DOHH2 (cell line): ENCODE results near the gene FLYWCH1.

Experiments
- H3F3A ChIP-seq: fragments of 200-600 bp; sonication (generic), shearing (Covaris generic); 2 replicates; pipeline ENCODE4 v1.6.0; 2016; ENCODE audit warnings: antibody characterized with exemption, mild to moderate bottlenecking; ENCODE audit not compliant: control insufficient read depth, insufficient read depth
- H3K27ac ChIP-seq: fragments of 200-600 bp; sonication (generic); 2 replicates; pipeline ENCODE4 v1.5.1; 2014; ENCODE audit warnings: low read depth, mild to moderate bottlenecking, low read length, moderate library complexity
- H3K27me3 ChIP-seq: fragments of 200-600 bp; sonication (generic); 2 replicates; pipeline ENCODE4 v1.6.1; 2014; ENCODE audit warnings: mild to moderate bottlenecking, low read length, mixed read lengths; ENCODE audit not compliant: control insufficient read depth
- H3K36me3 ChIP-seq: fragments of 200-600 bp; sonication (generic); 2 replicates; pipeline ENCODE4 v1.6.1; 2014; ENCODE audit warnings: mild to moderate bottlenecking, low read length, moderate library complexity, mixed read lengths; ENCODE audit not compliant: control insufficient read depth
- H3K4me1 ChIP-seq: fragments of 200-600 bp; sonication (generic); 2 replicates; pipeline ENCODE4 v1.6.1; 2014; ENCODE audit warnings: mild to moderate bottlenecking, low read length, mixed read lengths; ENCODE audit not compliant: control insufficient read depth
- H3K4me2 ChIP-seq: fragments of 200-600 bp; sonication (generic); 2 replicates; pipeline ENCODE4 v1.6.0; 2014; ENCODE audit warnings: mild to moderate bottlenecking, low read length, moderate library complexity
- H3K4me3 ChIP-seq: fragments of 200-600 bp; sonication (generic); 2 replicates; pipeline ENCODE4 v1.5.1; 2014; ENCODE audit warnings: mild to moderate bottlenecking, low read length, mixed read lengths
- H3K79me2 ChIP-seq: fragments of 200-600 bp; sonication (generic); 2 replicates; pipeline ENCODE4 v1.6.1; 2014; ENCODE audit warnings: mild to moderate bottlenecking, low read length, mixed read lengths; ENCODE audit not compliant: control insufficient read depth
- H3K9me2 ChIP-seq: fragments of 200-600 bp; sonication (generic); replicated peaks from 2 replicates; pipeline ENCODE4 v1.6.1; 2014; ENCODE audit warnings: mild to moderate bottlenecking, low read length, mixed read lengths; ENCODE audit not compliant: control insufficient read depth
- H3K9me3 ChIP-seq: fragments of 200-600 bp; sonication (generic); 2 replicates; pipeline ENCODE4 v1.6.1; 2014; ENCODE audit warnings: antibody characterized with exemption, low read length, mixed read lengths; ENCODE audit not compliant: control insufficient read depth, insufficient read depth
- H4K20me1 ChIP-seq: fragments of 200-600 bp; sonication (generic); 2 replicates; pipeline ENCODE4 v1.6.0; 2014; ENCODE audit warnings: low read depth, mild to moderate bottlenecking, antibody characterized with exemption, low read length, moderate library complexity; ENCODE audit not compliant: control insufficient read depth, insufficient read depth
- CTCF ChIP-seq: fragments of 200-600 bp; sonication (generic); IDR thresholded peaks from one replicate; pipeline ENCODE4 v1.5.1; 2014; ENCODE audit warnings: antibody characterized with exemption, mild to moderate bottlenecking, low read depth, low read length; ENCODE audit not compliant: poor library complexity, severe bottlenecking
- EZH2phosphoT487 ChIP-seq: fragments of 200-600 bp; sonication (generic); IDR thresholded peaks from 2 replicates; pipeline ENCODE4 v1.6.1; 2017; ENCODE audit warnings: borderline replicate concordance, mild to moderate bottlenecking, antibody characterized with exemption, low read length, moderate library complexity, mixed read lengths

Gene FLYWCH1

DNA sequence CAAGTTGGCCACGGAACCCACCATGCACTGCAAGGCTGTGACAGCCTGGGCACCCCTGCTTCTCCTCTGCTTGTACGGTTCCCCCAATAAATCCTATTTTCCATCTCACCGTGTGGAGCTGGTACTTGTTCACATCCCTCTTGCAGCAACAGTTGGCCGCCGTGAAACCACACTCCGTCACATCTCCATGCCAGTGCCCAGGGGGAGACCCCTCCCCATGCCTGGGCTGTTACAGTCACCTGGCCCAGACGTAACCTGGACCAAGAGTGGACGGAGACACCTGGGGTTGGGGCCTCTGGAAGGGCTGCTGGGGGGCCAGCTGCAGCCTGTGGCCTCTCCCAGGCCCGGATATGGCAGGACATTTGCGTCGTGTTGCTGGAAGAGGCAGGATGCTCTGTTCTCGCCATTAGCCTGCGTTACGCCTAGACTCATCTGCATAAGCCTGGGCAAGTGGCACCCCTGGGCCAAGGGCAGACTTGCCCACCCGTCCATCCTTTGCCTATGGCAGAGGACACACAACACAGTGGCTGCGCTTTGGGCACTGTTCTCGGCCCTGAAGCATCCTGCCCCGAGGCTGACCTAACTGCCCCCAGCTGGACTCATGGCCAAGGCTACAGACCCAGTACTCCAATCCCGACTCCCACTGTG, 38.1 kb downstream of the FLYWCH1 start:
- no peaks in the 10 kb centered on the region for H3K79me2 ChIP-seq
- TF ChIP-seq CTCF (no peak), EZH2phosphoT487 (no peak)
- peaks cover 18% of the 10 kb centered on the region for H3K4me1 ChIP-seq
- no peaks in the 10 kb centered on the region for H3K9me2 ChIP-seq
- H3K36me3 ChIP-seq = no peaks in the 10 kb centered on the region
- no peak overlapping the region for H3K4me3 ChIP-seq
- H3K27me3 ChIP-seq = no peaks in the 10 kb centered on the region
- H3K27ac ChIP-seq = no peak overlapping the region
- no peaks in the 10 kb centered on the region for H4K20me1 ChIP-seq
- no peak overlapping the region for H3K4me2 ChIP-seq
- H3K9me3 ChIP-seq = no peaks in the 10 kb centered on the region
- no peaks in the 10 kb centered on the region for H3F3A ChIP-seq

GRCh38 chr16:2950353-2950724, 38.6 kb downstream of the FLYWCH1 start:
- TF ChIP-seq CTCF = no peak
- Histone ChIP-seq H4K20me1 (no peaks in the 10 kb centered on the region), H3K4me3 (no peak overlapping the region), H3K9me3 (no peaks in the 10 kb centered on the region), H3F3A (no peaks in the 10 kb centered on the region), H3K36me3 (no peaks in the 10 kb centered on the region), H3K79me2 (no peaks in the 10 kb centered on the region), H3K27ac (no peak overlapping the region), H3K4me1 (peaks cover 18% of the 10 kb centered on the region), H3K27me3 (no peaks in the 10 kb centered on the region), H3K9me2 (no peaks in the 10 kb centered on the region), H3K4me2 (no peak overlapping the region)

DNA sequence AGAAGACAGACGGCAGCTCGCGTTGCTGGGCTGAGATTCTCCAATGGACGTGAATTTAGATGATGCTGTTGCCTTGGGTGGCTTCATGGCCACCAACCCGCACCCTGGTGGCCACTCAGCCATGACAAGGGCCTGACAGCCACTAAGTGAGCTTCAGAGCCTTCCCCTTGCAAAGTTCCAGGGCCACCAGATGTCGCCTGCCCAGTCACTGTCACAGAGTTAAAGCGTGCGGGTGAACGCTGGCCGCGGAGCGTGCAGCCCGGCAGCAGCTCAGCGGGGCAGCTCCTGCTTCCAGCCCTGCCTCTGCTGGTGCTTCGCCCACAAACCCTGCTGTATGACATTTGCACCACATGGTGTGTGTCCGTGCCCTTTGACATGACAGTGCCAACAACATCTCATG, 39.0 kb downstream of the FLYWCH1 start:
- Histone ChIP-seq H3K9me3 (no peaks in the 10 kb centered on the region), H3K27me3 (no peaks in the 10 kb centered on the region), H3K4me1 (peaks cover 19% of the 10 kb centered on the region), H3K4me2 (no peak overlapping the region), H3K27ac (no peak overlapping the region), H3K36me3 (no peaks in the 10 kb centered on the region), H3K9me2 (no peaks in the 10 kb centered on the region), H3K4me3 (no peak overlapping the region), H4K20me1 (no peaks in the 10 kb centered on the region), H3F3A (no peaks in the 10 kb centered on the region), H3K79me2 (no peaks in the 10 kb centered on the region)
- TF ChIP-seq CTCF (no peak), EZH2phosphoT487 (no peak)
